ENCODE results near the gene KLHDC8A.

The KLHDC8A gene

GRCh38 chr1:205375835-205376545 lies 19.3 kb upstream of the KLHDC8A start:
- Histone ChIP-seq H3K36me3 (ENCODE audit: low read depth) (no peaks in the 10 kb centered on the region), H3K4me1 (ENCODE audit: insufficient read depth, poor library complexity, severe bottlenecking) (peaks cover 34% of the 10 kb centered on the region), H3K27ac (ENCODE audit: poor library complexity, severe bottlenecking) (peak overlapping the region; percentile 15), H3K27me3 (ENCODE audit: insufficient read depth, poor library complexity, severe bottlenecking) (no peaks in the 10 kb centered on the region), H3K4me3 (ENCODE audit: severe bottlenecking) (no peak overlapping the region), H3K9me3 (ENCODE audit: severe bottlenecking) (no peaks in the 10 kb centered on the region)
- DNase-seq (ENCODE audit: low spot score) (no peak), ATAC-seq (ENCODE audit: low read depth) (peak; percentile 53)
- TF ChIP-seq CTCF (IDR thresholded peaks at IDR 0.05; ENCODE audit: poor library complexity, severe bottlenecking) = no peak

- no peak overlapping the region for H3K4me3 ChIP-seq (ENCODE audit: severe bottlenecking)
- no peaks in the 10 kb centered on the region for H3K27me3 ChIP-seq (ENCODE audit: insufficient read depth, poor library complexity, severe bottlenecking)
- TF ChIP-seq CTCF (IDR thresholded peaks at IDR 0.05; ENCODE audit: poor library complexity, severe bottlenecking) = no peak
- H3K27ac ChIP-seq (ENCODE audit: poor library complexity, severe bottlenecking) = peak overlapping the region; percentile 73
- peaks cover 34% of the 10 kb centered on the region for H3K4me1 ChIP-seq (ENCODE audit: insufficient read depth, poor library complexity, severe bottlenecking)
- no peaks in the 10 kb centered on the region for H3K9me3 ChIP-seq (ENCODE audit: severe bottlenecking)
- DNase-seq (ENCODE audit: low spot score) (no peak), ATAC-seq (ENCODE audit: low read depth) (peak; percentile 94)
- no peaks in the 10 kb centered on the region for H3K36me3 ChIP-seq (ENCODE audit: low read depth)
Measured at GRCh38 chr1:205374210-205375078, 17.7 kb upstream of the KLHDC8A start.

GRCh38 chr1:205373798-205374175 lies 17.1 kb upstream of the KLHDC8A start:
- Histone ChIP-seq H3K4me1 (ENCODE audit: insufficient read depth, poor library complexity, severe bottlenecking) (peaks cover 34% of the 10 kb centered on the region), H3K36me3 (ENCODE audit: low read depth) (no peaks in the 10 kb centered on the region), H3K9me3 (ENCODE audit: severe bottlenecking) (no peaks in the 10 kb centered on the region), H3K27me3 (ENCODE audit: insufficient read depth, poor library complexity, severe bottlenecking) (no peaks in the 10 kb centered on the region), H3K4me3 (ENCODE audit: severe bottlenecking) (no peak overlapping the region), H3K27ac (ENCODE audit: poor library complexity, severe bottlenecking) (peak overlapping the region; percentile 73)
- no peak for DNase-seq (ENCODE audit: low spot score)
- no peak for TF ChIP-seq CTCF (IDR thresholded peaks at IDR 0.05; ENCODE audit: poor library complexity, severe bottlenecking)
- no peak for ATAC-seq (ENCODE audit: low read depth)

- no peak for DNase-seq (ENCODE audit: low spot score)
- H3K27ac ChIP-seq (ENCODE audit: poor library complexity, severe bottlenecking) = peak overlapping the region; percentile 73
- no peak overlapping the region for H3K4me3 ChIP-seq (ENCODE audit: severe bottlenecking)
- H3K9me3 ChIP-seq (ENCODE audit: severe bottlenecking) = no peaks in the 10 kb centered on the region
- H3K4me1 ChIP-seq (ENCODE audit: insufficient read depth, poor library complexity, severe bottlenecking) = peaks cover 34% of the 10 kb centered on the region
- H3K36me3 ChIP-seq (ENCODE audit: low read depth) = no peaks in the 10 kb centered on the region
- TF ChIP-seq CTCF (IDR thresholded peaks at IDR 0.05; ENCODE audit: poor library complexity, severe bottlenecking) = no peak
- ATAC-seq (ENCODE audit: low read depth) = no peak
- no peaks in the 10 kb centered on the region for H3K27me3 ChIP-seq (ENCODE audit: insufficient read depth, poor library complexity, severe bottlenecking)
Measured at GRCh38 chr1:205373022-205373797, 16.5 kb upstream of the KLHDC8A start.
